Activated B cell treated with CpG ODN at 0.5 μM for 24 hours (primary cell): ENCODE results near the gene RFX1. TPM values are rescaled to one million over a fixed set of nuclear protein-coding genes. Genes with fewer than 3 reads are reported as not detected.

Experiments
- ATAC-seq: fragments of 200-7000 bp; cut with Tn5 transposase; one replicate; pipeline ENCODE4 v1.10.0; 2021; ENCODE audit warnings: low read depth, mild to moderate bottlenecking, moderate library complexity
- CTCF ChIA-PET: fragments of 350-600 bp; sonication (Branson Sonifier 250); formaldehyde crosslinking; loops from one replicate; lab custom pipeline; 2021; ENCODE audit warnings: antibody characterized with exemption; lab: Charles Lee
- POLR2A ChIA-PET: fragments of 350-600 bp; sonication (Branson Sonifier 250); formaldehyde crosslinking; loops from one replicate; lab custom pipeline; 2021; ENCODE audit warnings: antibody characterized with exemption; lab: Charles Lee
- DNase-seq: peaks from one replicate; pipeline ENCODE4 v3.0.0; 2022
- H3K27ac Mint-ChIP-seq: one replicate; pipeline ENCODE4 v1.8.0; 2020; ENCODE audit warnings: mixed read lengths
- H3K27me3 Mint-ChIP-seq: one replicate; pipeline ENCODE4 v1.8.0; 2021; ENCODE audit warnings: mixed read lengths
- H3K36me3 Mint-ChIP-seq: one replicate; pipeline ENCODE4 v1.8.0; 2021; ENCODE audit warnings: low read depth, mixed read lengths
- H3K4me1 Mint-ChIP-seq: one replicate; pipeline ENCODE4 v1.8.0; 2021; ENCODE audit warnings: mixed read lengths
- H3K4me3 Mint-ChIP-seq: one replicate; pipeline ENCODE4 v1.8.0; 2020; ENCODE audit warnings: mild to moderate bottlenecking, mixed read lengths
- H3K9me3 Mint-ChIP-seq: one replicate; pipeline ENCODE4 v1.8.0; 2020; ENCODE audit warnings: mixed read lengths
- CTCF ChIP-seq: fragments of 200-600 bp; IDR thresholded peaks from one replicate; pipeline ENCODE4 v1.8.0; 2022; ENCODE audit warnings: antibody characterized with exemption, mild to moderate bottlenecking
- intact Hi-C: fragments of 100-400 bp; cut with micrococcal nuclease; formaldehyde crosslinking; loops from one replicate; pipeline ENCODE4 v1.15.1; 2024
- total RNA-seq: library from RNA; stranded (reverse); gene quantifications from 2 replicates; pipeline ENCODE4 v1.2.3, GENCODE V29; 2022

The RFX1 gene
- total RNA-seq, 1 donor from 2014 or later, result 19.0 TPM

DNA sequence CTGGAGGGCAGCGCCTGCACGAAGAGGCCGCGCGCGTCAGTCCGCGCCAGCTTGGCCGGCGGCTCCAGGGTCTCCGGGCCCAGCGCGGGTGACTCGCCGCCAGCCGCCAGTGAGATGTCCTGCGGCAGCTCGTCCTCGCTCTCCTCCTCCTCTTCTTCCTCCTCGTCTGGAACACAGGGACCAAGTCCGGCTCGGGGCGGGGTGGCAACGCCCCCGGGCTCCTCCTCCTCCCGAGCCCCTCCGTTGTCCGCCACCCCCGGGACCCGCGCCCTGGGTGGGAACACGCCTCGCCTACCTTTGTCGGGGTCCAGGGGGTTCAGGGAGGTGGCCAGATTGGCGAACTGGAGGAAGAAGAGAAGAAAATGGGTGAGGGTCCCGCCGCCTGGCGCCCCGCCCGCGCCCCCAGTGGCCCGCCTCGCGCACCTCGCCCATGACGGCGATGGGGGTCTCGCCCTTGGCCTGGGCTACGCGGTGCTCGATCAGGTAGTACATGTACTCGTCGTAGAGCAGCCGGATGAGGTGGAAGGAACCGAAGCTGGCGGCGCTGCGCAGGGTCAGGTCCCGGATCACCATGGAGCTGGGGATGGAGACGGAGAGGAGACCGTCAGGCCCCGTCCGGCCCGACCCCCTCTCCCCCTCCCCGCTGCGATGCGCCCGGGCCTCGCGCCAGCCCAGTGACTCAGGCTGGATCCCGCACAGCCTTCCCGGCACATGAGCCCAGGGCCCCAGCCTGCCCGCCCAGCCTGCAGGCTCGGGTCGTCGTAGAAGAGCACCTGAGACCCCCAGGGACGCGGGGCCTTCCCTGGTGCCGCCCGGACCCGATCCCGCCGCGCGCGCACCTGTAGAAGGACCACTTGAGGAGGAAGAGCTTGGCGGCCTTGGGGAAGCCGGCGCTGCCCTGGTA, 43.2 kb downstream of the RFX1 start:
- DNase-seq (no peak), ATAC-seq (no peak)
- no peak overlapping the region for H3K27ac Mint-ChIP-seq
- H3K9me3 Mint-ChIP-seq, result no peaks in the 10 kb centered on the region
- ChIA-PET CTCF (no interaction called here), POLR2A (interaction anchor here (0.6 to 1.2 kb wide), 2 partner anchors 56 to 69 kb away, joined by 3 read pairs; partner anchors contain the start of gene IL27RA)
- H3K4me3 Mint-ChIP-seq, result no peak overlapping the region
- intact Hi-C loops, result no loop called here
- TF ChIP-seq CTCF, result no peak
- H3K27me3 Mint-ChIP-seq, result no peaks in the 10 kb centered on the region
- H3K36me3 Mint-ChIP-seq, result peaks cover 52% of the 10 kb centered on the region
- no peaks in the 10 kb centered on the region for H3K4me1 Mint-ChIP-seq

- no peak for TF ChIP-seq CTCF
- ChIA-PET POLR2A (interaction anchor here (0.6 to 1.2 kb wide), 4 partner anchors 32 to 684 kb away, joined by 3 to 6 read pairs (median 3); partner anchors contain the start of gene IL27RA), CTCF (interaction anchor here (1.2 kb wide), 1 partner anchor 17 kb away, joined by 3 read pairs; no protein-coding TSS in a partner anchor)
- Mint-ChIP-seq H3K9me3 (no peaks in the 10 kb centered on the region), H3K36me3 (peaks cover 51% of the 10 kb centered on the region), H3K27me3 (no peaks in the 10 kb centered on the region), H3K4me1 (no peaks in the 10 kb centered on the region), H3K27ac (no peak overlapping the region), H3K4me3 (no peak overlapping the region)
- DNase-seq (no peak), ATAC-seq (no peak)
- intact Hi-C loops, result loop anchor here (2.0 kb wide), 1 partner anchor 71 kb away; no protein-coding TSS in a partner anchor
These were observed 44.1 kb downstream of the RFX1 start for GRCh38 chr19:13961826-13962698.

DNA sequence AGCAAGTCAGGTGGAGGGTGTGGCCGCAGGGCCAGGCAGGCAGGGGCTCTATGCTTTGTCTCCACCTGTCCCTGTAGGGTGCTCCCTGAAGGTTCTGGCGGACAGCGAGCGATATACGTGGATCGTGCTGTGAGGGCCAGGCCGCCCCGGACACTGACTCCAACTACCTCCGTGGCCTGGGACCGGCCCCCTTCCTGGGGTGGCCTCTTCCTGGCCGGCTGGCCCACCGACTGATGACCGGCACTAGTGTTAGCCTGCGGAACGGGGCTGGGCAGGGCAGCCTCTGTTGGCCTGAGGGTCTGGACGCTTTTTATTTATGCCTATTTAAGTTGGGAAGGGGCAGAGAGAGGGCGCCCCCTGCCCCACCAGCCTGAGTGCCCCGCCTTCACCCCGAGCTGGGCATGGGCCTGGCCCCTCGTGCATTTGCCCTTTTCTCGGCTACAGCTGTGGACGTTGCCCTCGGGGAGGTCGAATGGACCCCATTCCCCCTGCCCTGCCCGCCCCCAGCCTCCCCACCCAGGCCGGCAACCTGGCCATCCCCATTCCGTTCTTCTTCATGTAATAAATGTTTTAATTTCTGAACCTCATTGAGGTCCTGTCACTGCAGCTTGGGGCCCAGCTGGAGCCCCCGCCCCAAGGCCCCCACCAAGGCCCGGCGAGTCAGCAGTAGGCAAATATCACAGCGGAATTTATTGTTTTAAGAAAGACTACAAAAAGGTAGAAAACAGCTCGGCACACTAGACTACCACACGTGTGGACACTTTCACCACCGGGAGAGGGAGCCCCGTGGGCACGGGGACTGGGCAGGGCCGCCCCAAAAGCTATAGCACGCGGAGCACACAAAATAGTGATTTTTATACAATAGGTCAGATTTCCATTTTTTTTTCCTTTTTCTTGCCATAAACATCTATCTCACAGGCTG, 45.0 kb downstream of the RFX1 start:
- ATAC-seq, result no peak
- POLR2A ChIA-PET, result interaction anchor here (0.5 to 1.3 kb wide), 8 partner anchors 11 to 683 kb away, joined by 3 to 6 read pairs (median 3); partner anchors contain the start of gene IL27RA
- Mint-ChIP-seq H3K4me1 (no peaks in the 10 kb centered on the region), H3K4me3 (no peak overlapping the region), H3K27me3 (no peaks in the 10 kb centered on the region), H3K27ac (no peak overlapping the region), H3K9me3 (no peaks in the 10 kb centered on the region), H3K36me3 (peaks cover 58% of the 10 kb centered on the region)
- intact Hi-C loops, result loop anchor here (2.0 kb wide), 1 partner anchor 72 kb away; no protein-coding TSS in a partner anchor
- CTCF ChIA-PET, result interaction anchor here (1.2 to 1.9 kb wide), 2 partner anchors 18 to 71 kb away, joined by 3 to 8 read pairs; partner anchors contain the start of gene IL27RA
- TF ChIP-seq CTCF, result no peak
- DNase-seq, result no peak

DNA sequence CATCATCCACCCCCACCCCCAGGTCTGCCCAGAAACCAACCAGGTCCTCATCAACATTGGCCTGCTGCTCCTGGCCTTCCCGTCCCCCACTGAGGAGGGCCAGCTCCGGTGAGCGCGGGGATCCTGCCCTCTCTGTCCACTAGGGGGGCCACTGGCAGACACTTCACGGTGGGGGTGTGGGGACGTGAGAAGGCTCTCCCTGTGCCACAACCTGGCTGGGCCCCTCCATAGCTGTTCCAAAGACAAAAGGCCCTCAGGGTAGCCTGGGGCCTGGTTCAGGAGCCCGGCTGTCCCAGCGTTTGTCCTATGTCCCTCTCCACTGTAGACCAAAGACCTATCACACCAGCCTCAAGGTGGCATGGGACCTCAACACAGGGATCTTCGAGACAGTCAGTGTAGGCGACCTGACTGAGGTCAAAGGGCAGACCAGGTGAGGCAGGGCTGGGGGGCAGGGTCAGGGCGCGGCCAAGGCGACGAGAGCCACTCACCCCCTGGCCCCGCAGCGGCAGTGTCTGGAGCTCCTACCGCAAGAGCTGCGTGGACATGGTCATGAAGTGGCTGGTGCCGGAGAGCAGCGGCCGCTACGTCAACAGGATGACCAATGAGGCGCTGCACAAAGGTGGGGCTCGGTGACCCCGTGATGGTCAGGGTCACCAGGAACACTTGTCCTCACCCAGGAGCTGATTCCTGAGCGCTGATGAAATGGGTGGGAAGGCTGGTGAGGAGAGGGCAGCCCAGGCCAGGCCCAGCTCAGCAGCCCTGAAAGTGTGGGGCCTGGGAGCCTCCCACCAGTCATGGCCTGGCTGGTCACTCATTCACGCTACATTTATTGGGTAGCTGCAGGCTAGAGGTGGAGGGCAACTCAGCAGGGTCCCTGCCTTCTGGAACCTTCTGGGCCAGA, 45.9 kb downstream of the RFX1 start:
- Mint-ChIP-seq H3K9me3 (no peaks in the 10 kb centered on the region), H3K27me3 (no peaks in the 10 kb centered on the region), H3K4me1 (no peaks in the 10 kb centered on the region), H3K4me3 (no peak overlapping the region), H3K36me3 (peaks cover 62% of the 10 kb centered on the region), H3K27ac (no peak overlapping the region)
- intact Hi-C loops, result loop anchor here (2.0 kb wide), 1 partner anchor 73 kb away; no protein-coding TSS in a partner anchor
- DNase-seq (no peak), ATAC-seq (peak; percentile 57)
- ChIA-PET POLR2A (interaction anchor here (0.6 to 1.3 kb wide), 6 partner anchors 18 to 80 kb away, joined by 3 to 4 read pairs (median 3); partner anchors contain the start of gene IL27RA), CTCF (interaction anchor here (1.9 kb wide), 1 partner anchor 71 kb away, joined by 8 read pairs; the partner anchor contains the start of gene IL27RA)
- no peak for TF ChIP-seq CTCF
